OCI-LY7 (cell line): ENCODE measurements around the gene CNNM4. TPM values are rescaled to one million over a fixed set of nuclear protein-coding genes. Genes with fewer than 3 reads are reported as not detected.

Experiments used
- BruUV-seq: library from RNA; stranded (reverse); fragments of 400-500 nt; replicated peaks from 2 replicates; lab custom pipeline; 2021; lab: Mats Ljungman, UMichigan
- CTCF ChIA-PET: fragments of 300-600 bp; sonication (Branson Sonifier 250); formaldehyde crosslinking; loops from one replicate; lab custom pipeline; 2022; ENCODE audit warnings: antibody characterized with exemption; ENCODE audit not compliant: unreplicated experiment; lab: Charles Lee
- POLR2A ChIA-PET: fragments of 300-600 bp; sonication (Branson Sonifier 250); formaldehyde crosslinking; loops from one replicate; lab custom pipeline; 2022; ENCODE audit warnings: antibody characterized with exemption; lab: Charles Lee
- DNase-seq: peaks from one replicate; pipeline ENCODE4 v3.0.0-alpha.2; 2015; ENCODE audit warnings: low spot score
- H2AFZ ChIP-seq: fragments of 200-600 bp; sonication (generic), shearing (Covaris generic); 2 replicates; pipeline ENCODE4 v1.6.1; 2014; ENCODE audit warnings: mild to moderate bottlenecking, antibody characterized with exemption, low read length, moderate library complexity
- H3K27ac ChIP-seq: fragments of 200-600 bp; sonication (generic); 2 replicates; pipeline ENCODE4 v1.5.1; 2014; ENCODE audit warnings: mixed run types, low read depth, mild to moderate bottlenecking, moderate library complexity, low read length, inconsistent platforms; ENCODE audit not compliant: poor library complexity, severe bottlenecking
- H3K36me3 ChIP-seq: fragments of 200-600 bp; sonication (generic); 2 replicates; pipeline ENCODE4 v1.6.1; 2014; ENCODE audit warnings: mild to moderate bottlenecking, antibody characterized with exemption, low read length, moderate library complexity, mixed read lengths; ENCODE audit not compliant: insufficient read depth
- H3K4me1 ChIP-seq: fragments of 200-600 bp; sonication (generic); 2 replicates; pipeline ENCODE4 v1.5.1; 2014; ENCODE audit warnings: mild to moderate bottlenecking, low read length; ENCODE audit not compliant: insufficient read depth, poor library complexity, severe bottlenecking
- H3K4me2 ChIP-seq: fragments of 200-600 bp; sonication (generic); 2 replicates; pipeline ENCODE4 v1.6.1; 2014; ENCODE audit warnings: mild to moderate bottlenecking, low read length
- H3K4me3 ChIP-seq: fragments of 200-600 bp; sonication (generic); 2 replicates; pipeline ENCODE4 v1.5.1; 2014; ENCODE audit warnings: mild to moderate bottlenecking, low read depth, low read length; ENCODE audit not compliant: poor library complexity, severe bottlenecking
- H3K79me2 ChIP-seq: fragments of 200-600 bp; sonication (generic); 2 replicates; pipeline ENCODE4 v1.6.1; 2016; ENCODE audit warnings: low read depth, mild to moderate bottlenecking, low read length, moderate library complexity, mixed read lengths; ENCODE audit not compliant: insufficient read depth
- H3K9me2 ChIP-seq: fragments of 200-600 bp; sonication (generic); 2 replicates; pipeline ENCODE4 v1.6.1; 2016; ENCODE audit warnings: mild to moderate bottlenecking, low read length, mixed read lengths; ENCODE audit not compliant: insufficient read depth
- H3K9me3 ChIP-seq: fragments of 200-600 bp; sonication (generic); 2 replicates; pipeline ENCODE4 v1.6.1; 2014; ENCODE audit warnings: mild to moderate bottlenecking, mixed run types, low read length, mixed read lengths
- H4K20me1 ChIP-seq: fragments of 200-600 bp; sonication (generic); 2 replicates; pipeline ENCODE4 v1.6.1; 2014; ENCODE audit warnings: mild to moderate bottlenecking, antibody characterized with exemption, low read length, moderate library complexity, mixed read lengths; ENCODE audit not compliant: insufficient read depth
- CTCF ChIP-seq: fragments of 200-600 bp; sonication (generic); conservative IDR thresholded peaks from 2 replicates; pipeline ENCODE4 v1.5.1; 2014; ENCODE audit warnings: mild to moderate bottlenecking, antibody characterized with exemption, low read length, moderate library complexity, mixed read lengths
- EZH2phosphoT487 ChIP-seq: fragments of 200-600 bp; sonication (generic); IDR thresholded peaks from 2 replicates; pipeline ENCODE4 v1.6.1; 2018; ENCODE audit warnings: low read depth, borderline replicate concordance, mild to moderate bottlenecking, mixed run types, antibody characterized with exemption, low read length, moderate library complexity, mixed read lengths
- intact Hi-C: fragments of 100-400 bp; cut with micrococcal nuclease; formaldehyde crosslinking; loops from one replicate; pipeline ENCODE4 v1.10.0; 2022; ENCODE audit not compliant: unreplicated experiment
- total RNA-seq, 2 experiments: library from RNA; depleted of rRNA in 1 of 2; stranded (reverse); fragments of >200 nt in 1 of 2; shearing (Covaris generic) in 1 of 2; gene quantifications; 2 replicates each; pipeline ENCODE4 v1.2.3, GENCODE V29; 2014 to 2022

The CNNM4 gene
- total RNA-seq, 2 experiments from 2014 or later = 5.1 to 6.4 TPM

DNA sequence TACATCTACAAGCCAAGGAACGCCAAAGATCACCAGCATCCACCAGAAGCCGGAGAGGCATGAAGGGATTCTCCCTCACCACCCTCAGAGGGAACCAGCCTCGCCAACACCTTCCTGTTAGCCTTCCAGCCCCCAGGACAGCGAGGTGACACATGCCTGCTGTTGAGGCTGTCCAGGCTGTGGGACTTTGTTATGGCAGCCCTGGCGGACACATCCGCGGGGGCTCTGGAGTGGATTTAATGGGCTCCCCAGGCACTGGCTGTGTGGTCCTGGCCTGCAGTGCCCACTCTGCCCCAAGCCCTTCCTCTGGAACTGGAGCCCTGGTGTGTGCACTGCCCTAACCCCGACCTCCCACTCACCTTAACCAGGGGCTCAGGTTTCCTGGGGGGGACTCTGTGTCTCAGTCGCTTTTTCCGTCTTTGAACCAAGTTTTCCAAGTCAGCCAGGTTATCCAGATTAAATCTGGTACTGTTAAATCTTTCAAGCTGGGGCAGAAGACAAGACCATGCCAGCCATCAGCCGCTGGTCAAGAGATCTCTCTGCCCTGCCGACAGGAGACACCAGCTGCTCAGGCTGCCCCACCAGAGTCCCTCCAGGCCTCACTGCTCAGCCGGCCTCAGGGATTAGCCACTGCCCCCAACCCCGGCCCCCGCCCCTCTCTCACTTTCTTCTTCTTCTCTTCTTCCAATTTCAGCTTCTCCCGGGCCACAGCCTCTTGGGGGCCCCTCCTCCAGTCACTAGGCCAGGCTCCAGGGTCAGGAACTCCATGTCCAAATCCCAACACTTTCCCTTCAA, 81.2 kb downstream of the CNNM4 start:
- Histone ChIP-seq H3K4me3 (no peak overlapping the region), H2AFZ (no peak overlapping the region), H3K79me2 (no peaks in the 10 kb centered on the region), H3K4me1 (peaks cover 10% of the 10 kb centered on the region), H4K20me1 (no peaks in the 10 kb centered on the region), H3K4me2 (no peak overlapping the region), H3K36me3 (peaks cover 12% of the 10 kb centered on the region; the same call in 1 of the 2 replicates), H3K27ac (no peak overlapping the region), H3K9me3 (no peaks in the 10 kb centered on the region), H3K9me2 (no peaks in the 10 kb centered on the region)
- no TSS peak for BruUV-seq
- TF ChIP-seq CTCF = no peak
- TF ChIP-seq EZH2phosphoT487 = no peak
- intact Hi-C loops = no loop called here
- ChIA-PET CTCF (no interaction called here), POLR2A (interaction anchor here (0.6 kb wide), 1 partner anchor 158 kb away, joined by 5 read pairs; no protein-coding TSS in a partner anchor)
- no peak for DNase-seq

GRCh38 chr2:96842600-96842999, 81.9 kb downstream of the CNNM4 start:
- H4K20me1 ChIP-seq = no peaks in the 10 kb centered on the region
- H3K36me3 ChIP-seq = peaks cover 7% of the 10 kb centered on the region; the same call in 1 of the 2 replicates
- H3K4me3 ChIP-seq = no peak overlapping the region
- TF ChIP-seq CTCF (no peak), EZH2phosphoT487 (no peak)
- CTCF ChIA-PET = no interaction called here
- no peaks in the 10 kb centered on the region for H3K9me3 ChIP-seq
- no peaks in the 10 kb centered on the region for H3K9me2 ChIP-seq
- no peak overlapping the region for H3K4me2 ChIP-seq
- BruUV-seq = no TSS peak
- no peak overlapping the region for H3K27ac ChIP-seq
- intact Hi-C loops = no loop called here
- no peak for DNase-seq
- POLR2A ChIA-PET = interaction anchor here (0.6 to 0.7 kb wide), 3 partner anchors 21 to 157 kb away, joined by 3 to 5 read pairs (median 3); no protein-coding TSS in a partner anchor
- H3K4me1 ChIP-seq = peaks cover 10% of the 10 kb centered on the region
- H3K79me2 ChIP-seq = no peaks in the 10 kb centered on the region
- H2AFZ ChIP-seq = no peak overlapping the region
